GM08714 (cell line): ENCODE measurements around the gene PSMF1.

Experiments
- H3K4me3 ChIP-seq: fragments of 200-500 bp; sonication (Bioruptor generic); 2 replicates; pipeline ENCODE4 v1.5.1; 2014; ENCODE audit warnings: mild to moderate bottlenecking, low read length, inconsistent platforms
- ZNF274 ChIP-seq: IDR thresholded peaks from 2 replicates; pipeline ENCODE4 v1.6.1; 2012; ENCODE audit warnings: mild to moderate bottlenecking, low read depth, low read length

PSMF1 gene

DNA sequence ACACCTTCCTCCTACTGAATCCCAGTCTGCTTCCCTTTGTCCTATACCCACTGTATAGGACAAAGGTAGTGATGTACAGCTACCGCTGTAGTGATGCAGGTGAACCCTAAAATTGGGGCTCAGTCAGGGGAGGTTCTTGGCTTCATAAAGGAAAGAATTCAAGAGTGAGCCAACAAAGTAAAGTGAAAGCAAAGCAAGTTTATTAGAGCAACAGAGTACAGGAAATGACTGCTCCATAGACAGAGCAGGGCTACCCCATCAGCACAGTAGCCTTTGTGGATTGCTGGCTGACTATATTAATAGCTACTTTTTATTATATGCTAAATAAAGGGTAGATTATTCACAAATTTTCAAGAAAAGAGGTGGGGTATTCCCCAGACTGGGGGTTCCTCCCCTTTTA lies 81.6 kb downstream of the PSMF1 start:
- TF ChIP-seq ZNF274: no peak
- H3K4me3 ChIP-seq: no peak overlapping the region

DNA sequence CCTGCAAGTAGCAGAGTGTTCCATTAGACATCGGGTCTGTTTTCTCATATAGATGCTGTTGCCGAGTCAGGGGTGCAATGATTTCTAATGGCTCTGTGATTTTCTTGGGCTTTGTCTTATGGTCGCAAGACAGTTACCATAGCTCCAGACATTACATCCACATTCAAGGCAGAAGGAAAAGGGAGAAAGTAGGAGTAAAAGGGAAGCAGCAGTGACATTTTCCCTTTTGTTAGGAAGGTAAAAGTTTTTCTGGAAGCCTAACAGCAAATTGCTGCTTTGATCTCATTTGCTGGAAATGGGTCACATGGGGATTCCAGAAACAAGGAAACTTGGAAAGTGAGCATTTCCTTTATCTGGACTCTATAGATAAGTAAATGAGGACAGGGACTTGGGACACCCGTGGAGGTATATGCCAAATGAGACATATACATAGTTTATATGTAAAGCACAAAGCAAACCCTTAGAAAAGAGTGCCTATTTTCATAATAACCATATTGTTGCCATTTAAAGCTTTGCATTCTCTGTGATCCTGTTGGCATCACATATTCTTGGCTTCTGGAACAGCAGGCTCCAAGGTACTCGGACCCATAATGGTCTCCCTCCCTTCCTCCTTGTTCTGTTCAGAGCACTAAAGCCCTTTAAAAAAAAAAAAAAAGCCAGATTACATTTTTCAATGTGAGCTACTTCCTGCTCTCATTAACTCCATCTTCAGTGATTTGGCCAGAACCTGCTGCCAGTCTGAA lies 84.5 kb downstream of the PSMF1 start, which contains the start of gene C20orf202:
Gene C20orf202 (plus strand): TSS at position 693 of the 743 bp plus-strand sequence. CDS start 132 bp downstream, outside the sequence.
- TF ChIP-seq ZNF274: no peak

DNA sequence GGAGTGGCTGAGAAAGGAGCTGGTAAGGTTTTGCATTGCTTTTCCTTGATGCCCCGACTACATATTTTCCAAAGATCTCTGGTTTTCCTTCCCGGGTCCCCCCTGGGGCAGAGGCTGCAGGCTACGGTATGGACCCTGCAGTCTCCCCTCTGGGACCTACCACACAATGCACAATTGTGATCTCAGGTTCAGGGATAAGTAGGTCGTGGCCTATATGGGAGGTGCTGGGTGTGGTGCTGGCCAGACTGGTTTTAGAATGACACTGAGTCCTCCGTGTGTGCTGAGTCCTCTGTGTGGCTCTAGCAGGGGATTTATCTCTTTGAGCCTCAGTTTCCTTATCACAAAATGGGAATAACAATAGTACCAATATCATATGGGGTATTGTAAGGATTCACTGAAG lies 85.2 kb downstream of the PSMF1 start:
- no peak for TF ChIP-seq ZNF274

More for the DNA sequence above, 84.5 kb downstream of the PSMF1 start, which contains the start of gene C20orf202:
- no peak within 1 kb of the TSS for H3K4me3 ChIP-seq

DNA sequence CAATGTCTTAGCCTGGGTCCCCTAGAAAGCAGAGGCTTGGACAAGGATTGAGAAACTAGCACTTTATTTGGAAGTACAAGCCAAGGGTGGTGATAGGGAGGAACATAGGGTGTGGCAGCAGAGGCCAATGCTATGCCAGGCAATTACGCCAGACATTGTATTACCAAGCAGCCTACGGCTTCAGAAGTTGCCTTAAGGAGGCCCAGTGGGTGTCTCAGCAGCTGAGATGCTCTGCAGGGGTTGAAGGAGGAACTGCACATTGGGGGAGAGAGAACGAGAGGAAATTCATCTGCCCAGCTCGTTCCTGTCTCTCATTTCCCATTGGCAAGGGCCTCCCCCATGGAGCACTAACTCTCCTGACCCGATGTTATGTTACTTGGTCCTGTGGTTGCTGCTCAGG lies 85.7 kb downstream of the PSMF1 start:
- no peak for TF ChIP-seq ZNF274
- H3K4me3 ChIP-seq: no peak overlapping the region

More for the DNA sequence above, 85.2 kb downstream of the PSMF1 start:
- H3K4me3 ChIP-seq: no peak overlapping the region

DNA sequence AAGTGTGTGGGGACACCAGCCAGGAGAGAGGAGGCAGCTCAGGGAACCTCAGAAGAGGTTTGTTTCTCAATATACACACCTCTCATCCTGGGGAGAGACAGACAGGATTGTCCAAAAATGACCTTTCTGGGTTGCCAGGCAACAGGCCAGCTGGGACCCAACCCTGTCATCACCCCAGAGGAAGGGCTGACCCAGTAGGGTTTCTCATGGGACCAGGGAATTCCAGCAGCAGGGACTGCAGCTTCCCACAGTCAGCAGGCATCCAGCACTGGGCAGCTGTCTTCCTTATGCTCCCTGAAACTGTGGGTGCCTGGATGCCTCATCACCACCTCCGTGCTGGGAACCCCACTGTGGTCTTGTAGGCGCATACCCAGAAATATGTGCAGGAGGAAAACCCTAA lies 86.2 kb downstream of the PSMF1 start:
- H3K4me3 ChIP-seq: no peak overlapping the region
- TF ChIP-seq ZNF274: no peak

DNA sequence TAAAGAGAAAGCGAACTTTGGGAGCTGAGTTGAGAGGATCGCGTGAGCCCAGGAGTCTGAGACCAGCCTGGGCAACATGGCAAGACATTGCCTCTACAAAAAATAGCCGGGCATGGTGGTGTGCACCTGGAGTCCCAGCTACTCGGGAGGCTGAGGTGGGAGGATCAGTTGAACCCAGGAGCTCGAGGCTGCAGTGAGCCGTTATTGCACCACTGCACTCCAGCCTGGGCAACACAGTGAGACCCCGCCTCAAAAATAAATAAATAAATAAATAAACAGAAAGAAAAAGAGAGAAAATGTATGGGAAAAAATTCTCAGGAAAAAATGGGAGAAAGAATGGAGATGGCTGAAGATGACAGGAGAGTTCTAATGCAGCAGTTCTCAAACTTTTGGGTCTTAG lies 87.4 kb downstream of the PSMF1 start:
- TF ChIP-seq ZNF274: no peak
- no peak overlapping the region for H3K4me3 ChIP-seq

DNA sequence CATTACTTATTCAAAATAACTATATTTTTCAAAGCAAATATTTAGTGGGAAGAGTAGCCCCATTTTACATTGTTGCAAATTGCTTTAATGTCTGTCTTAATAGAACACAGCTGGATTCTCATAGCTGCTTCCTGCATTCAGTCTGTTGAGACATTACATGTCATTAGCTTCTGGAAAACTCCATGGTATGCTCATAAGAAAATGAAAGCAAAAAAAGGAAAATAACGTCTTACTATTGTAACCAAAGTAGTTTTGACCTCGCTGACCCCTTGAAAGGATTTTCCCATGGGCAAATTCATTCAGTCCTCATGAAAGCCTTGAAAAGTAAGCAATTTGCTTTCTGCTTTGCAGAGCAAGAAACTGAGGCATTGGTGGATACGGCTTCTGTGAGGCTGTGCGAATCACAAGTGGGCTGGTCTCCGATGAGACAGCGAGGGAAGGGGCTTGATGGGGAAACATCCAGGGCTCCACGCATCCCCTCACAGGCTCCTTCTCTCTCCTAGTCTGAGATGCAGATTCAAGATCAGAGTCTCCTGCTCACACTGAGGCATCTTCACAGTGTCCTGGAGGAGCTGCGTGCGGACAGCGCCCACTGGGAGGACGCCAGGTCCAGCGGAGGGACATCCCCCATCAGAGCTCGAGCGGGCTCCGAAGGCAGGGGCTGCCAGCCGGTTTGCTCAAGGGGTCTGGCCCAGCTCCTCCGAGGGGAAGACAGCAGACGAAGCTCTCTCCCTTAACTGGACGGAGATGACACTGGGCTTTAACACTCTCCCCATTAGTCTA lies 88.2 kb downstream of the PSMF1 start:
- TF ChIP-seq ZNF274: no peak
- no peak overlapping the region for H3K4me3 ChIP-seq

DNA sequence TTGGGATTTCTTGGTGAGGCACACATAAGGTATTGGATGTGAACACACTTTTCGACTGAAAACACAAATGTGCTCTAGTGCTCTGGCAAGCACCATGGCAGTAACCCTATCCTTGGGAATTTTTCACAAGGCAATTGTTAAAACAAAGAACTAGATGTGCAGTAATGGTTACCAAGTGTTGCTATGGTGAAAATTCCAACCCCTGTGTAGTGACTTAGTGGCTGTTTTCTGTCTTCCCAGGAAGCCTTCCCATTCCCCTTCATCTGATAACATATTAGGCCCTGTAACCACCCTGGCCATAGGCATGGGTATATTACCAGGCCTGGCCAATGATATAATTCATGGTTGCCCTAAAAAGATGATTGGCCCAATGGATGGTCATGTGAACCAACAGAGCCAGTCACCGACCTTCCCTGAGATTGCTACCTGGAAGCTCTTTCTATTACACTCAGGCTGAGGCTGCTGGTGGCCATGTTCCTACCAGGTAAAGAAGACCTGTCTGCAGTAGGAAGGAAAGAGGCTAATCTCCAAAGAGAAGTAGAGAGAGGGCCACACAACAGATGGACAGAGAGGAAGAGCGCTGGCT lies 89.0 kb downstream of the PSMF1 start:
- no peak for TF ChIP-seq ZNF274
- no peak overlapping the region for H3K4me3 ChIP-seq

DNA sequence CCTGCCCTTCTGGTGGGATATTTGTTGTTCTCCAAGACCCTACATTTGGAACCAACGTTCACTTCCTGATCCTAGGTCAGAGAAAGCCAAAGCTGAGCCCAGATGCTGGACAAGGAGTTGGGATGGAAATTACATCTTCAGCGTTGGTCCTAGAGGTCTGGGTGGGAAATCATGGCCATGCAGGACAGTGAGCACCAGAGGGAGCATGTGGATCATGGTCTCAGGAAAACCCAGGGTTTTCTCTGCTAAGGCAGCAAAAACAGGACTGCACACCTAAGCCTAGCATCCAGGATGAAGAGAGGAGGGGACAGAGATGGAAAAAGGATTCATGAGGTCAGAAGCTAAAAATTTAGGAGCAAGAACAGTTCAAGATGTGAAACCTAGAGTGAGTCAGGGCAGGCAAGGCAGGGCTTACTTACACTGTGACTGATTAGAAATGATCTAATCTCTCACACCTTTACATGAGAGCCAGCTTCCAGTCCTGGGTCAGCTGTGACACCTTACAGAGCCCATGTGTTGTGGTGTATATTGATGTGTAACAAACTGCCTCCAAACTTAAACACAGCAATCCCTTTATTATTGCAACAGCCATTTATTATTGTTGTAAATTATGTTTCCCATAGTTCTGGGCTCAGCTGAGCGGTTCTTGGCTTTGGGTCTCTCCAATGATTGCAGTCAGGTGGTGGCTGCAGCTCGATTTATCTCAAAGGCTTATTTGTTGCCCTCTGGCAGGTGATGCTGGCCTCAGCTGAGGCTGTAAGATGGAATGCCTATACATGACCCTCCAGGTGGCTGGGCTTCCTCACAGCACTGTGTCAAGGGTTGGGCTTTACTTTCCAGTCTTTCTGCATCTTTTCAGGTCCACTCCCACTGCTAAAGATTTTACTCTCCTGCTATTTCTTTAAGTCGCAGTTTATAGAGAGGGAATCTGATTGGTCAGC lies 91.3 kb downstream of the PSMF1 start:
- H3K4me3 ChIP-seq: no peak overlapping the region
- no peak for TF ChIP-seq ZNF274

DNA sequence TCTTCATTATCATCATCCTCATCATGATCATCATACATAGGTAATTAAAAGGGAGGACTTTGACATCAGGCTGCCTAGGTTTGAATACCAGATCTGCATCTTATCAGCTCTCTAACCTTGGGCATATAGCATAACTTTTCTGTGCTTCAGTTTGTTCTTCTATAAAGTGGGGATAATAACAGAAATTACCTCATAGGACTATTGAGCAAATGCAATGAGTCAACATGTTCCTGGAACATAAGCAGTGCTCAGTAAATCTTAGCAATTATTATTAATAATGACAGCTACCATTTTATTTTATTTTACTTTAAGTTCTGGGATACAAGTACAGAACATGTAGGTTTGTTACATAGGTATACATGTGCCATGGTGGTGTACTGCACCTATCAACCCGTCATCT lies 92.1 kb downstream of the PSMF1 start:
- TF ChIP-seq ZNF274: no peak
- no peak overlapping the region for H3K4me3 ChIP-seq

DNA sequence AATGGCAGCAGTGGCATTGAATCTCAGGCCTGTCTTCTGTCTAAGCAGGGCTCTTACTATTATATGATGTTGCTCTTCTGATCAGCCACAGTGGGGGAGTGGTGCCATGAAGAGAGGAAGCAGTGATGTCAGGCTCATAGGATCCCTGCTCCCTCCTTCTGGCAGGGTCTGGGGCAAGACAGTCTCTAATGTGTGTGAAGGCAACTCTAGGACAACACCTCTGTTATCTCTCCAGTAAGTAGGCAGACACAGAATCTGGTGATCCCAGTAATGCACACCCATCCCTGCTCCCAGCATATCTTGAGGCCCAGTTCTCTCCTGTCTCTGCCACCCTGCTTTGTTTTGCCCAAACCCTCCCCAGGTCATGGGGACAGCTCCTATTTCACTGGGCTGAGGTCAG lies 93.6 kb downstream of the PSMF1 start:
- TF ChIP-seq ZNF274: no peak

DNA sequence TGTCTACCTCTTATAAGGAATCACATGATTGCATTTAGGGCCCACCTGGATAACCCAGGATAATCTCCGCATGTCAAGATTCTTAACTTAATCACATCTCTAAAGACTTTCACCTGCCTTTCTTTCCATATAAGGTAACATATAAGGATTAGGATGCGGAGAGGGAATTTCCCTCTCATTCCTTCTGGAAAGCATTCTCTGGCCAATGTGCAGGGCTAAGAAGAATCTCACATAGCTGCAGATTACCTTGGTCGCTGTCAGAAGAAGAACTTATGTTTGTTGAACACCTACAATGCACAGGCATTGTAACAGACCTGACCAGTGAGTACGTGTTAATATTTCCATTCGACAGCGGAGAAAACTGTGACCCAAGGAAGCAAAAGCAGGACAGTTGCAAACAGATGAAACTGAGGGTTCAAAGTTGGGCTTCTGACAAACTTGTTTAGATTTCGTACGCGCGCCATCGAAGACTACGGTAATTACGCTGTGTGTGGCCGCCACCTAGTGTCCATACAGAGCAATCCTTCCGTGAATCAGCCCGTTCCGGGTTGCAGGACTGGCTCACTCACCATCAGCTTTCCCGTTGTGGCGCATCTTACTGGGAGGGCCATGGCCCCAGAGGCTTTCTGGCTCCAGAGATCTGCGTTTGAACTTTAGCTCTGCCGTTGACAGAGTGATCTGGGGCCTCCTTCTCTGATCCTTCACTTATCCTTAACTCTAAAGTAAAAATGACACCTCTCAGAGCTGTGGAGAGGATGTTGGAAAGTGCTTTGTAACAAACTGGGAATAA lies 94.4 kb downstream of the PSMF1 start:
- no peak for TF ChIP-seq ZNF274
- no peak overlapping the region for H3K4me3 ChIP-seq

More for the DNA sequence above, 93.6 kb downstream of the PSMF1 start:
- no peak overlapping the region for H3K4me3 ChIP-seq

DNA sequence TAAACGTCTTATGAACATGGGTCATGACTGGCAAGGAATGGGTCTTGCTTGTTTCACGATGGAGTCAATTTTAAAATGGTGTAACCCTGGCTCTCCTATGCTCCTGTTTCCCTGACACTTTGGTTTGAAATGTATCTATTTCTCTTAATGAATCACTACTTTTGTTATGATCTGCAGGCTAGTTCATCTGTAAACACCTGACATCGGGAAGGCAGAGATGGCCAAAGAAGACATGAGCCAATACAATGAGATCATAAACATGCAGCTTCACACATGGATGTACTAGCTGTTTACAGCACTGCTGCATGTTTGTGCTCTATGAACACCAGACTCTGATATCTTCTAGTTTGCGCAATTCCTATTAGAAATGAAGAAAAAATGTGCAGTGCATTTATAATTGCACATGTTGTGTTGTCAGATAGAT lies 96.4 kb downstream of the PSMF1 start:
- TF ChIP-seq ZNF274: no peak

More for the DNA sequence above, 96.4 kb downstream of the PSMF1 start:
- H3K4me3 ChIP-seq: no peak overlapping the region
